ENCODE results near the gene CFAP43. TPM values are rescaled to one million over a fixed set of nuclear protein-coding genes. Genes with fewer than 3 reads are reported as not detected.
"Not testable (repeated sequence)": the region's sequence is repeated elsewhere in the genome, so short reads cannot be mapped to it uniquely, and the experiment has no call there.

The CFAP43 gene
- total RNA-seq, 1 donor from 2014 or later: not detected

GRCh38 chr10:104258209-104258608 is 26.0 kb upstream of the CFAP43 start:
- intact Hi-C loops (cut with DNase I): no loop called here
- no peak for ATAC-seq (ENCODE audit: poor library complexity)
- DNase-seq: no peak

GRCh38 chr10:104257235-104257634 is 25.1 kb upstream of the CFAP43 start:
- ATAC-seq (ENCODE audit: poor library complexity) (no peak), DNase-seq (no peak)
- intact Hi-C loops (cut with DNase I): no loop called here

GRCh38 chr10:104256335-104256961 is 24.3 kb upstream of the CFAP43 start:
- intact Hi-C loops (cut with DNase I): no loop called here
- no peak for ATAC-seq (ENCODE audit: poor library complexity)

GRCh38 chr10:104255311-104255981 is 23.3 kb upstream of the CFAP43 start:
- DNase-seq: no peak
- intact Hi-C loops (cut with DNase I): no loop called here
- peak; percentile 58 for ATAC-seq (ENCODE audit: poor library complexity)

More at GRCh38 chr10:104256335-104256961, 24.3 kb upstream of the CFAP43 start:
- no peak for DNase-seq

GRCh38 chr10:104254493-104255310 is 22.5 kb upstream of the CFAP43 start, which contains the start of gene GSTO1:
TSS of gene GSTO1 (plus strand) at chr10:104254892. CDS start at chr10:104254929, 37 bp downstream.
- peak; percentile 92 for DNase-seq
- intact Hi-C loops (cut with DNase I): no loop called here
- ATAC-seq (ENCODE audit: poor library complexity): peak; percentile 93

- intact Hi-C loops (cut with DNase I): no loop called here
- ATAC-seq (ENCODE audit: poor library complexity) (no peak), DNase-seq (no peak)
These were observed 21.6 kb upstream of the CFAP43 start for GRCh38 chr10:104253606-104254410.

- ATAC-seq (ENCODE audit: poor library complexity): no peak
- intact Hi-C loops (cut with DNase I): no loop called here
- DNase-seq: no peak
These were observed 20.9 kb upstream of the CFAP43 start for GRCh38 chr10:104253106-104253505.

GRCh38 chr10:104252368-104252767 is 20.2 kb upstream of the CFAP43 start:
- DNase-seq (no peak), ATAC-seq (ENCODE audit: poor library complexity) (no peak)
- intact Hi-C loops (cut with DNase I): no loop called here

- intact Hi-C loops (cut with DNase I): no loop called here
- DNase-seq: no peak
- ATAC-seq (ENCODE audit: poor library complexity): no peak
These were observed 19.3 kb upstream of the CFAP43 start for GRCh38 chr10:104251443-104251842.

GRCh38 chr10:104250371-104250770 is 18.2 kb upstream of the CFAP43 start:
- intact Hi-C loops (cut with DNase I): no loop called here
- ATAC-seq (ENCODE audit: poor library complexity): no peak
- DNase-seq: no peak

- intact Hi-C loops (cut with DNase I); ATAC-seq (ENCODE audit: poor library complexity); DNase-seq: not testable (repeated sequence)
These were observed 16.8 kb upstream of the CFAP43 start for GRCh38 chr10:104248931-104249330.

GRCh38 chr10:104247513-104248146 is 15.5 kb upstream of the CFAP43 start:
- no peak for ATAC-seq (ENCODE audit: poor library complexity)
- intact Hi-C loops (cut with DNase I): no loop called here

GRCh38 chr10:104246976-104247375 is 14.8 kb upstream of the CFAP43 start:
- DNase-seq (no peak), ATAC-seq (ENCODE audit: poor library complexity) (peak; percentile 63)
- intact Hi-C loops (cut with DNase I): no loop called here

More at GRCh38 chr10:104247513-104248146, 15.5 kb upstream of the CFAP43 start:
- DNase-seq: no peak

GRCh38 chr10:104245066-104245632 is 13.0 kb upstream of the CFAP43 start:
- ATAC-seq (ENCODE audit: poor library complexity) (no peak), DNase-seq (no peak)
- intact Hi-C loops (cut with DNase I): no loop called here

GRCh38 chr10:104243512-104243911 is 11.3 kb upstream of the CFAP43 start:
- ATAC-seq (ENCODE audit: poor library complexity): no peak
- intact Hi-C loops (cut with DNase I): no loop called here
- no peak for DNase-seq

GRCh38 chr10:104243009-104243408 is 10.8 kb upstream of the CFAP43 start:
- ATAC-seq (ENCODE audit: poor library complexity); intact Hi-C loops (cut with DNase I); DNase-seq: not testable (repeated sequence)

GRCh38 chr10:104242545-104242944 is 10.4 kb upstream of the CFAP43 start:
- DNase-seq (no peak), ATAC-seq (ENCODE audit: poor library complexity) (no peak)
- intact Hi-C loops (cut with DNase I): no loop called here

- intact Hi-C loops (cut with DNase I): no loop called here
- ATAC-seq (ENCODE audit: poor library complexity) (no peak), DNase-seq (no peak)
These were observed 7.9 kb upstream of the CFAP43 start for GRCh38 chr10:104240078-104240477.
